Measurements from ENCODE around the gene KIF3A.

DNA sequence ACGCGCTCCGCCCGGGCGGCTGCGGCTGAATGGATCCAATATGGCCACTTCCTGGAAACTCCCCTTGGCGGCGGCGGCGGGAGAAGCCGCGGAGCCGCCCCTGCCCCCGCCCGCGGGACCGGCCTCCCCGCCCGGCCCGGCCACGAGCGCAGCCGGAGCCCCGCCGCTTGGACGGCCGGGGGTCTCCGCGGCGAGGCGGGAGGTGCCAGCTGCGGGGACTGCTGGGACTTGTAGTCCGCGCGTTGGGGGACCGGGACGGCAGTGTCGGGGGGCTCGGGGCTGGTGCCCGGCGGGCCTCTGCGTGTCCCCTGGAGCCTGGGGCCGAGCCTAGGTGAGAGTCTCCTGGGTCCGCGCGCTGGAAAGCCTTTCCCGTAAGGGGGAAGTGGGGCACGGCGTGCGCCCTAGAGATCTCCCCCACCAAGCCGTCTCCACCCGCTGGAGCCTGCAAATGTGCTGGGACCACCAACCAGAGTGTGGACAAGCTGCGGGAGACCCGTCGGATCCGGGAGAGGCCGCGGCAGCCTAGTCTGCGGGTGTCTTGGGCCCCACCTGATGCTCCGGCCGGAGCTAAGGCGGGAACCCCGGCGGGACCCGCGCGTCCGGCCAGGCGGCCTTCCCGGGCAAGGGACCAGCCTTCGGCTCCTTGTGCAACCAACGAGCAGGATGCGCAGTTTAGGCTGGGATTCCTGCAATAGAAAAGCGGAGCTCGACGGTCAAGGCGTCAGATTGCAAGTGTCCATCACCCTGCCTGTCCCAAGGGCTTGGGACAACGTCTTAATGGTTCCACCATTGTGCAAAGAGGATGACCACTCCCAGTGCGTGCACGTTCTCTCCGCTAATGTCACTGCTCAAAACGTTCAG lies 40.1 kb upstream of the KIF3A start, which contains the start of gene SEPTIN8:
- TF ChIP-seq POLR2A (IDR thresholded peaks at IDR 0.05) = no peak
- TF ChIP-seq CTCF (IDR thresholded peaks at IDR 0.05) = no peak
